Activated effector memory CD4-positive, alpha-beta T cell treated with anti-CD3 and anti-CD28 coated beads, Interleukin-2, amount 50 U/mL, for 16 hours (primary cell): Measurements from ENCODE around the gene ANKRD39.
A peak's percentile ranks its signal among the peaks of the same experiment; 100 is the strongest.
"Not testable (repeated sequence)": the region's sequence is repeated elsewhere in the genome, so short reads cannot be mapped to it uniquely, and the experiment has no call there.

Source experiments
- DNase-seq: peaks from one replicate; pipeline ENCODE4 v3.0.0-alpha.2; 2020

The ANKRD39 gene

GRCh38 chr2:96806468-96807126, 51.2 kb downstream of the ANKRD39 start:
- peak; percentile 77 for DNase-seq

- DNase-seq: not testable (repeated sequence)
Observed at GRCh38 chr2:96805946-96806345, 51.9 kb downstream of the ANKRD39 start.

- DNase-seq: no peak
Observed at GRCh38 chr2:96804986-96805385, 52.8 kb downstream of the ANKRD39 start.

- no peak for DNase-seq
Observed at GRCh38 chr2:96802721-96803120, 55.1 kb downstream of the ANKRD39 start.

- peak; percentile 81 for DNase-seq
Observed at GRCh38 chr2:96801786-96802595, 55.8 kb downstream of the ANKRD39 start.

GRCh38 chr2:96801005-96801785, 56.6 kb downstream of the ANKRD39 start:
- peak; percentile 89 for DNase-seq

GRCh38 chr2:96800061-96801004, 57.5 kb downstream of the ANKRD39 start:
- no peak for DNase-seq

GRCh38 chr2:96799623-96799935, 58.2 kb downstream of the ANKRD39 start:
- no peak for DNase-seq

GRCh38 chr2:96798733-96799622, 58.8 kb downstream of the ANKRD39 start:
- DNase-seq: no peak
